Mesodermal cell (in vitro differentiated cells): ENCODE measurements around the gene SAMD1.

Source experiments
- H3K27ac ChIP-seq: 2 replicates; pipeline ENCODE4 v1.7.0; 2013; ENCODE audit warnings: mild to moderate bottlenecking, low read depth, low read length, moderate library complexity; ENCODE audit not compliant: severe bottlenecking
- H3K36me3 ChIP-seq: 2 replicates; pipeline ENCODE4 v1.7.1; 2013; ENCODE audit warnings: mild to moderate bottlenecking, low read length, moderate library complexity; ENCODE audit not compliant: control insufficient read depth, insufficient read depth
- H3K4me1 ChIP-seq: one replicate; pipeline ENCODE4 v1.7.1; 2013; ENCODE audit warnings: mild to moderate bottlenecking, low read length; ENCODE audit not compliant: insufficient read depth, control insufficient read depth, poor library complexity, severe bottlenecking
- H3K4me3 ChIP-seq: 2 replicates; pipeline ENCODE4 v1.7.0; 2013; ENCODE audit warnings: low read length, control low read depth, mild to moderate bottlenecking; ENCODE audit not compliant: insufficient read depth, poor library complexity, severe bottlenecking; ENCODE audit errors: extremely low read depth
- H3K9me3 ChIP-seq: 2 replicates; pipeline ENCODE4 v1.7.1; 2013; ENCODE audit warnings: mild to moderate bottlenecking, low read length, moderate library complexity; ENCODE audit not compliant: control insufficient read depth
- WGBS, 2 experiments: methylation state at CpG; one replicate each; pipeline ENCODE4 v1.1.5; 2013; ENCODE audit warnings: missing lambda C conversion rate in 2 of 2; ENCODE audit not compliant: insufficient coverage in 2 of 2; 5-methylcytosine and 5-hydroxymethylcytosine counted together

SAMD1 gene

GRCh38 chr19:14088634-14089411 is 1.7 kb downstream of the SAMD1 start:
- no peak overlapping the region for H3K27ac ChIP-seq
- peaks cover 31% of the 10 kb centered on the region for H3K36me3 ChIP-seq
- H3K4me3 ChIP-seq: peak overlapping the region; percentile 42
- H3K4me1 ChIP-seq: peaks cover 6% of the 10 kb centered on the region
- peaks cover 9% of the 10 kb centered on the region for H3K9me3 ChIP-seq
- WGBS, 2 experiments: 92% methylated on average over 23 to 30 of the region's 30 CpGs

GRCh38 chr19:14086098-14086497 is 4.5 kb downstream of the SAMD1 start:
- Histone ChIP-seq H3K4me1 (peaks cover 3% of the 10 kb centered on the region), H3K36me3 (peaks cover 31% of the 10 kb centered on the region), H3K27ac (no peak overlapping the region), H3K4me3 (no peak overlapping the region), H3K9me3 (no peaks in the 10 kb centered on the region)
- 100% methylated on average over 1 of the region's 5 CpGs; no CpG with 5 or more reads in 1 of the 2 experiments for WGBS, 2 experiments

GRCh38 chr19:14085309-14085995 is 5.1 kb downstream of the SAMD1 start, which contains the start of gene C19orf67:
Gene C19orf67, minus strand, starts transcription at chr19:14085783. Its CDS starts 156 bp downstream, at chr19:14085627.
- 89 to 91% methylated on average over 48 of the region's 54 CpGs for WGBS, 2 experiments
- Histone ChIP-seq H3K9me3 (no peaks in the 10 kb centered on the region), H3K4me1 (peaks cover 3% of the 10 kb centered on the region), H3K36me3 (peaks cover 31% of the 10 kb centered on the region), H3K27ac (no peak within 1 kb of the TSS), H3K4me3 (no peak within 1 kb of the TSS)

GRCh38 chr19:14082675-14082960 is 7.9 kb downstream of the SAMD1 start:
- peaks cover 15% of the 10 kb centered on the region for H3K36me3 ChIP-seq
- no peak overlapping the region for H3K4me3 ChIP-seq
- no peaks in the 10 kb centered on the region for H3K4me1 ChIP-seq
- WGBS, 2 experiments: 62 to 65% methylated on average over 1 of the region's 1 CpG
- no peak overlapping the region for H3K27ac ChIP-seq
- H3K9me3 ChIP-seq: no peaks in the 10 kb centered on the region

- H3K9me3 ChIP-seq: no peaks in the 10 kb centered on the region
- peaks cover 14% of the 10 kb centered on the region for H3K36me3 ChIP-seq
- peak overlapping the region; percentile 66 for H3K4me3 ChIP-seq
- WGBS, 2 experiments: 48 to 75% methylated on average over 10 to 22 of the region's 24 CpGs
- H3K27ac ChIP-seq: peak overlapping the region; percentile 49
- H3K4me1 ChIP-seq: no peaks in the 10 kb centered on the region
These were observed 8.5 kb downstream of the SAMD1 start for GRCh38 chr19:14081797-14082674.

- H3K36me3 ChIP-seq: peaks cover 5% of the 10 kb centered on the region
- 3% methylated on average over 40 to 50 of the region's 50 CpGs for WGBS, 2 experiments
- H3K4me3 ChIP-seq: peak overlapping the region; percentile 66
- no peaks in the 10 kb centered on the region for H3K4me1 ChIP-seq
- peak overlapping the region; percentile 49 for H3K27ac ChIP-seq
- no peaks in the 10 kb centered on the region for H3K9me3 ChIP-seq
These were observed 9.4 kb downstream of the SAMD1 start for GRCh38 chr19:14080887-14081796.

GRCh38 chr19:14078411-14078810 is 12.1 kb downstream of the SAMD1 start:
- H3K9me3 ChIP-seq: no peaks in the 10 kb centered on the region
- WGBS, 2 experiments: 80% methylated on average over 1 of the region's 2 CpGs; no CpG with 5 or more reads in 1 of the 2 experiments
- no peaks in the 10 kb centered on the region for H3K36me3 ChIP-seq
- H3K4me3 ChIP-seq: no peak overlapping the region
- H3K27ac ChIP-seq: no peak overlapping the region
- peaks cover 5% of the 10 kb centered on the region for H3K4me1 ChIP-seq

GRCh38 chr19:14073925-14074838 is 16.4 kb downstream of the SAMD1 start:
- WGBS, 2 experiments: 20% methylated on average over 30 to 39 of the region's 44 CpGs
- Histone ChIP-seq H3K4me1 (peaks cover 15% of the 10 kb centered on the region), H3K9me3 (no peaks in the 10 kb centered on the region), H3K36me3 (no peaks in the 10 kb centered on the region), H3K4me3 (peak overlapping the region; percentile 57), H3K27ac (no peak overlapping the region)

GRCh38 chr19:14073261-14073924 is 17.2 kb downstream of the SAMD1 start:
- 0 to 1% methylated on average over 73 to 85 of the region's 106 CpGs for WGBS, 2 experiments
- no peak overlapping the region for H3K27ac ChIP-seq
- H3K9me3 ChIP-seq: no peaks in the 10 kb centered on the region
- H3K4me3 ChIP-seq: peak overlapping the region; percentile 57
- H3K4me1 ChIP-seq: peaks cover 15% of the 10 kb centered on the region
- H3K36me3 ChIP-seq: no peaks in the 10 kb centered on the region
